Measurements from ENCODE around the gene SPATS2L. TPM values are rescaled to one million over a fixed set of nuclear protein-coding genes. Genes with fewer than 3 reads are reported as not detected.
A peak's percentile ranks its signal among the peaks of the same experiment; 100 is the strongest.

SPATS2L gene
- total RNA-seq, 2 experiments from 2014 or later, result 79.0 to 82.3 TPM

GRCh38 chr2:200454927-200455801, 148.7 kb downstream of the SPATS2L start:
- H3K9me3 Mint-ChIP-seq, result no peaks in the 10 kb centered on the region
- CTCF ChIA-PET, result interaction anchor here (0.7 to 2.4 kb wide), 3 partner anchors 12 to 107 kb away, joined by 3 to 9 read pairs (median 3); no protein-coding TSS in a partner anchor
- no peak for DNase-seq
- no peak overlapping the region for H3K4me3 Mint-ChIP-seq
- peaks cover 39% of the 10 kb centered on the region for H3K4me1 Mint-ChIP-seq
- no peaks in the 10 kb centered on the region for H3K27me3 Mint-ChIP-seq
- H3K27ac Mint-ChIP-seq, result peak overlapping the region; percentile 80
- H3K36me3 Mint-ChIP-seq (ENCODE audit: low read depth), result peaks cover 30% of the 10 kb centered on the region
- POLR2A ChIA-PET, result interaction anchor here (0.9 to 4.0 kb wide), 6 partner anchors 9 to 70 kb away, joined by 3 to 37 read pairs (median 3); no protein-coding TSS in a partner anchor

GRCh38 chr2:200455958-200456421, 149.5 kb downstream of the SPATS2L start:
- peak; percentile 31 for DNase-seq
- Mint-ChIP-seq H3K27me3 (no peaks in the 10 kb centered on the region), H3K4me1 (peaks cover 39% of the 10 kb centered on the region), H3K36me3 (ENCODE audit: low read depth) (peaks cover 23% of the 10 kb centered on the region), H3K27ac (peak overlapping the region; percentile 80), H3K4me3 (no peak overlapping the region), H3K9me3 (no peaks in the 10 kb centered on the region)
- POLR2A ChIA-PET, result interaction anchor here (1.5 to 4.0 kb wide), 2 partner anchors 10 to 12 kb away, joined by 4 to 37 read pairs; no protein-coding TSS in a partner anchor
- CTCF ChIA-PET, result interaction anchor here (2.4 kb wide), 1 partner anchor 11 kb away, joined by 9 read pairs; no protein-coding TSS in a partner anchor

DNA sequence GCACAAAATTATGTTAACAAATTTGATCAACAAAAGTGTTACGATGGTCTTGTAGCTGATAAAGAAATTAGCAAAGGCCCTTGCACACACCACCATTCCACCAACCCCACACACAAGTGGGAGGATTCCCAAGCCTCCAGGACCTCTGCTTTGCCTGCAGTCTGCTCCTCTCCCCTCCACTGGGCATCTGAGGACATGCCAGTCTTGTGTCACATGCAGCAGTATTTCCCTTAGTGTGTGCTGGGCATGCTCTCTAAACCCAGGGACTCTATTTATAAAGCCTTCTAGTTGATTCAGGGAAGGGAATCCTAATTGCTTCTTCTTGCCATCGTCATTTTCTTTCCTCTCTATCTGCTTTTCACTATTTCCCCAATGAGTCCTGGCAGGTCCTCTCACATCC, 150.1 kb downstream of the SPATS2L start:
- DNase-seq, result no peak
- ChIA-PET CTCF (interaction anchor here (1.1 to 2.4 kb wide), 2 partner anchors 11 to 14 kb away, joined by 3 to 9 read pairs; no protein-coding TSS in a partner anchor), POLR2A (interaction anchor here (0.7 to 4.0 kb wide), 2 partner anchors 11 to 152 kb away, joined by 3 to 37 read pairs; no protein-coding TSS in a partner anchor)
- H3K36me3 Mint-ChIP-seq (ENCODE audit: low read depth), result peaks cover 26% of the 10 kb centered on the region
- no peaks in the 10 kb centered on the region for H3K9me3 Mint-ChIP-seq
- H3K27ac Mint-ChIP-seq, result peak overlapping the region; percentile 1
- H3K4me1 Mint-ChIP-seq, result peaks cover 39% of the 10 kb centered on the region
- H3K27me3 Mint-ChIP-seq, result no peaks in the 10 kb centered on the region
- no peak overlapping the region for H3K4me3 Mint-ChIP-seq

DNA sequence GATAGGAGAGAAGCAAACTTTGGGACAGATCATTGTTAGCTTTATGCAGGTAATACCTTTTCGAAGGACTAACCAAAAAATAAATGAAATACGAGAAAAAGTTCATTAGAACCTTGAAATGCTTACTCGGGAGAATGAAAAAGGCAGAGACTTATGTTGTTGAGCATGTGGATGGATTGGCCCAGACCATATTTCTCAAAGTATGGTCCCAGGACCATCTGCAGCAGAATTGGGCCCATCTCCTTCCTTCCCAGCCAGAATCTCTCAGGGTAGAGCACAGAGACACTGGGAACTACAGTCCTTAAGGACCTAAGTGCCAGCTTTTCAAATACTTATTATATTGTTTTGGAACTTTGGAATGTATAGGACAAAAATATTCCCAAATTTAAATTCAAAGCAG, 152.6 kb downstream of the SPATS2L start:
- ChIA-PET CTCF (no interaction called here), POLR2A (no interaction called here)
- no peak for DNase-seq
- Mint-ChIP-seq H3K27me3 (no peaks in the 10 kb centered on the region), H3K27ac (no peak overlapping the region), H3K36me3 (ENCODE audit: low read depth) (peaks cover 36% of the 10 kb centered on the region), H3K4me3 (no peak overlapping the region), H3K4me1 (peaks cover 32% of the 10 kb centered on the region), H3K9me3 (no peaks in the 10 kb centered on the region)

DNA sequence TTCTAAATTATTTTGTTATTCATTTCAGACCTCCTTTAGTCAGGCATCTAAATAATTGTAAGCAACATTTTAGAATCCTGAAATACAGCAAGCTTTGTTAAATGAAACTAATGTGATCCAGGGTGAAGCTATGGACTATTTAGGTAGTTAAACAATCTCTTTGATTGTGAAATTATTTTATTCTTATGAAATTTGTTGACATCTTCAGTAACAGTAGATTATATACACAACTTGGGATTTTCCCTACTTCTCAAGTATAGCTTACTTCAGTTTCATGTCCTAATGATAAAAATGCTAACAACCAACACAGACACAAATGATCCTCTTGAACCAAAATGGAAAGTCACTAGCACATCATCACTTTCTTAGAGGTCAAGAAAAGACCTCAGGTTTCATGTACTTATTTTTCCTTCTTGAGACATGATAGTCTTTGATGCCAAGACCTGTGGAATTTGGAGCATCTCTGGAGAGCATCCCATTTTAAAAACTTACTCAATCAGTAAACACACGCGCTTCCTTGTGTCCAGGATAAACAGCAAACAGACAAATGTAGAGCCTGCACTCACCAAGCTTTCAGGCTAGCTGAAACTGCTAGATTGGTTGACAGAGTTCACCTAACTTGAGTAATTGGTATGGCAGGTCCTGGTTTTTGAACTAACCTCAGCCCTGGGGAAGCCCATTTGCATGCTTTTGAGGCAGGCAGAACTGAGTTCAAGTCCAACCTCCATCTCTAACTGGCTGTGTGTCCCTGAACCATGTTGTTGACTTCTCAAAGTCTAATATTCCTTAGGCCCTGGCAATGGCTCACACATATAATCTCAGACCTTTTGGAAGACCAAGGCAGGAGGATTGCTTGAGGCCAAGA, 155.6 kb downstream of the SPATS2L start:
- POLR2A ChIA-PET, result no interaction called here
- Mint-ChIP-seq H3K27ac (no peak overlapping the region), H3K4me3 (no peak overlapping the region), H3K27me3 (no peaks in the 10 kb centered on the region), H3K9me3 (no peaks in the 10 kb centered on the region), H3K4me1 (peaks cover 18% of the 10 kb centered on the region), H3K36me3 (ENCODE audit: low read depth) (peaks cover 45% of the 10 kb centered on the region)
- CTCF ChIA-PET, result no interaction called here
- DNase-seq, result no peak

DNA sequence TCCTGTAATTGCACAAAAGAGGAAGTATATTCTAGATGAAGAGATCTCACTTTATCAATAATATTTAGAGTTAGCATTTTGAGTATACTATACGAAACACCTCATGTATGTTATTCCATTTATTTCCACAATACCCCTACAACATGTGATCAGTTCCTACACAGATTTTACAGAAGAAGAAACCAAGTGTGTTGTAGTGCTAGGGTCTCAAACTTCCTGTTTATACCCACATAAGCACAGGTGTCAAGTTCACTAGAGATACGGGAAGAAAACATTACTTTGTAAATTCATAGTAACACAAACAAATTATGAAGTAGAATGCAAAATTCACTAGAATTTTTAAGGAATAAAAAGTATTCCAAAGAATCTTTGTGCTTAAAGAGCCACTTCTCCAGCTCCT, 157.0 kb downstream of the SPATS2L start:
- no peak for DNase-seq
- Mint-ChIP-seq H3K36me3 (ENCODE audit: low read depth) (peaks cover 57% of the 10 kb centered on the region), H3K4me1 (peaks cover 32% of the 10 kb centered on the region), H3K27me3 (no peaks in the 10 kb centered on the region), H3K27ac (no peak overlapping the region), H3K4me3 (no peak overlapping the region), H3K9me3 (no peaks in the 10 kb centered on the region)
- POLR2A ChIA-PET, result no interaction called here
- CTCF ChIA-PET, result interaction anchor here (1.2 kb wide), 1 partner anchor 18 kb away, joined by 3 read pairs; no protein-coding TSS in a partner anchor

GRCh38 chr2:200466425-200467418, 160.2 kb downstream of the SPATS2L start:
- Mint-ChIP-seq H3K4me3 (peak overlapping the region; percentile 64), H3K9me3 (no peaks in the 10 kb centered on the region), H3K27me3 (no peaks in the 10 kb centered on the region), H3K4me1 (peaks cover 52% of the 10 kb centered on the region), H3K27ac (peak overlapping the region; percentile 92), H3K36me3 (ENCODE audit: low read depth) (peaks cover 72% of the 10 kb centered on the region)
- POLR2A ChIA-PET, result interaction anchor here (1.4 to 3.2 kb wide), 9 partner anchors 12 to 397 kb away, joined by 4 to 37 read pairs (median 8); partner anchors contain the start of genes CLK1, SGO2 and SPATS2L
- CTCF ChIA-PET, result interaction anchor here (1.3 to 2.6 kb wide), 6 partner anchors 11 to 481 kb away, joined by 3 to 9 read pairs (median 4); no protein-coding TSS in a partner anchor
- DNase-seq, result peak; percentile 50

DNA sequence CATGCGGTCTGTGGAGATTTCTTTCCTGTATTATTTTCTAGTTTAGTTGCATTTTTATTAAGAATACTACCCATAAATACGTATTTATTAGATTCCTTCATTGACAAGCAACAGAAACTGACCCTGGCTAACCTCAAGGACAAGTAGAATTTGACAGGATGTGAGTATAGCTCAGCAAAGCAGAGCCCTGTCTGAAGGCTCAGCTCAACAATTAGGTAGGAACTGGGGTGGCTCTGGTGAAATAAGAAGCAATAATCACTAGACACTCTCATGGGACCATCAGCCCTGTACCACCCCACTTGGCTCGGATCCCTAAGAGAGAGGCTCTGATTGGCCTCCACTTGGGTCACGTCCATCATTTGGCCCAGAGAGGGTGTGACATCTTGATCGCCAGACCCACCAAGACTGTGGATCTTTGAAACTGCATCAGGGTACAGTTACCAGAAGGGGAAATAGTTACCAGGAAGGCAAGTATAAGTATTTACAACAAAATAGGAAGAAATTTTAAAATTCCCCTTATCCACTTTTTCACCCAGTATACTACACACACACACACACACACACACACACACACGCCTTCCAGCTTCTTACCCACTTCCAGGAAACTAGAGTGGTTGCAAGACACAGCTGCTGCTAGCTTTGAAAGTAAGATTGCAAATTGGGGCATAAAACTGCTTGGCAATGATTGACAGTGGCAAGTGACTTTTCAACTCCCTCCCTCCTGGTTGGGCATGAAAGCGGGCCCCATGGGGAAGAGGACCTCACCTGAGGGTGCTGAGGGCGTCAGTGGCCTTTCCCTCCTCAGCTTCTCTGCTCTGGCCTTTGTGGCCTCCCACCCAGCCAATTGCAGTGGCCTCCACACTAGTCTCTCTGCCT, 161.6 kb downstream of the SPATS2L start:
- Mint-ChIP-seq H3K9me3 (no peaks in the 10 kb centered on the region), H3K27me3 (no peaks in the 10 kb centered on the region), H3K27ac (peak overlapping the region; percentile 92), H3K4me3 (peak overlapping the region; percentile 64), H3K4me1 (peaks cover 51% of the 10 kb centered on the region), H3K36me3 (ENCODE audit: low read depth) (peaks cover 73% of the 10 kb centered on the region)
- ChIA-PET POLR2A (interaction anchor here (1.0 to 3.2 kb wide), 14 partner anchors 11 to 498 kb away, joined by 3 to 37 read pairs (median 6); partner anchors contain the start of genes CLK1, SGO2 and SPATS2L), CTCF (interaction anchor here (0.6 to 2.6 kb wide), 14 partner anchors 12 to 483 kb away, joined by 3 to 9 read pairs (median 4); partner anchors contain the start of gene KCTD18)
- DNase-seq, result peak; percentile 45

DNA sequence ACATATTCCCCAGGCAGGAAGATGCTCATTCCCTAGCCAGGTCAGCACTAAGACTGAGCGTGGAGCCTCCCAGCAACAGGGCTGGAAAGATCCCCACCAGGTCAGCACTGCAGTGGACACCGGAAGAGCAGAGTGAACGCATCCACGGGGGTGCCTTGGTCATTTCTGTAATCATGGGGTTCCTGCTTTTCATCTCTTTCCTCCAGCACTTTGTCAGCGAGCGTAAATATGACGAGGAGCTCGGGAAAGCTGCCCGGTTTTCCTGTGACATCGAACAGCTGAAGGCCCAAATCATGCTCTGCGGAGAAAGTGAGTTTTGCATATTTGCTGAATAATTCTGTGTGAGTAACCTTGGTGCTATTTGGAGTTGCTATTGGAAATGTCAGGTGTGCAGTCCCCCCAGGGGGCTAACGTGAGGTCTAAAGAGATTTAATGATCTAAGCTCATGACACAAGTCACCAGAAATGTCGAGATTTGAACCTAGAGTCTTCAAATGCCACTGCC, 163.3 kb downstream of the SPATS2L start:
- DNase-seq, result no peak
- POLR2A ChIA-PET, result interaction anchor here (0.8 to 1.5 kb wide), 2 partner anchors 12 to 164 kb away, joined by 4 read pairs; partner anchors contain the start of gene SPATS2L
- Mint-ChIP-seq H3K27me3 (no peaks in the 10 kb centered on the region), H3K4me3 (no peak overlapping the region), H3K36me3 (ENCODE audit: low read depth) (peaks cover 75% of the 10 kb centered on the region), H3K9me3 (no peaks in the 10 kb centered on the region), H3K27ac (no peak overlapping the region), H3K4me1 (peaks cover 49% of the 10 kb centered on the region)
- CTCF ChIA-PET, result interaction anchor here (0.8 to 3.7 kb wide), 6 partner anchors 11 to 489 kb away, joined by 3 to 21 read pairs (median 5); no protein-coding TSS in a partner anchor

- no peak overlapping the region for H3K4me3 Mint-ChIP-seq
- no peaks in the 10 kb centered on the region for H3K9me3 Mint-ChIP-seq
- CTCF ChIA-PET, result interaction anchor here (0.8 to 3.7 kb wide), 7 partner anchors 10 to 490 kb away, joined by 3 to 21 read pairs (median 4); no protein-coding TSS in a partner anchor
- H3K4me1 Mint-ChIP-seq, result peaks cover 49% of the 10 kb centered on the region
- no peak overlapping the region for H3K27ac Mint-ChIP-seq
- no peaks in the 10 kb centered on the region for H3K27me3 Mint-ChIP-seq
- H3K36me3 Mint-ChIP-seq (ENCODE audit: low read depth), result peaks cover 74% of the 10 kb centered on the region
- POLR2A ChIA-PET, result interaction anchor here (0.8 to 1.5 kb wide), 3 partner anchors 12 to 164 kb away, joined by 3 to 4 read pairs (median 4); partner anchors contain the start of gene SPATS2L
- DNase-seq, result no peak
Observed at GRCh38 chr2:200470230-200470629, 163.7 kb downstream of the SPATS2L start.

Measured in activated CD4-positive, alpha-beta memory T cell treated with anti-CD3 and anti-CD28 coated beads, Interleukin-2, amount 10 ng/mL, durations not matched to agents 7 days and 5 days (primary cell).